ENCODE results near the gene VPS36.

- TF ChIP-seq, protein P1, sequence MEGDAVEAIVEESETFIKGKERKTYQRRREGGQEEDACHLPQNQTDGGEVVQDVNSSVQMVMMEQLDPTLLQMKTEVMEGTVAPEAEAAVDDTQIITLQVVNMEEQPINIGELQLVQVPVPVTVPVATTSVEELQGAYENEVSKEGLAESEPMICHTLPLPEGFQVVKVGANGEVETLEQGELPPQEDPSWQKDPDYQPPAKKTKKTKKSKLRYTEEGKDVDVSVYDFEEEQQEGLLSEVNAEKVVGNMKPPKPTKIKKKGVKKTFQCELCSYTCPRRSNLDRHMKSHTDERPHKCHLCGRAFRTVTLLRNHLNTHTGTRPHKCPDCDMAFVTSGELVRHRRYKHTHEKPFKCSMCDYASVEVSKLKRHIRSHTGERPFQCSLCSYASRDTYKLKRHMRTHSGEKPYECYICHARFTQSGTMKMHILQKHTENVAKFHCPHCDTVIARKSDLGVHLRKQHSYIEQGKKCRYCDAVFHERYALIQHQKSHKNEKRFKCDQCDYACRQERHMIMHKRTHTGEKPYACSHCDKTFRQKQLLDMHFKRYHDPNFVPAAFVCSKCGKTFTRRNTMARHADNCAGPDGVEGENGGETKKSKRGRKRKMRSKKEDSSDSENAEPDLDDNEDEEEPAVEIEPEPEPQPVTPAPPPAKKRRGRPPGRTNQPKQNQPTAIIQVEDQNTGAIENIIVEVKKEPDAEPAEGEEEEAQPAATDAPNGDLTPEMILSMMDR (IDR thresholded peaks at IDR 0.05; ENCODE audit: low read length): no peak
- no peak for TF ChIP-seq EZH2 (optimal IDR thresholded peaks at IDR 0.05; ENCODE audit: low read depth, low read length)
Measured at GRCh38 chr13:52383366-52383765, 67.1 kb downstream of the VPS36 start.

Measured in MM.1S (cell line).